Measurements from ENCODE around the gene C1orf116.

Gene C1orf116

DNA sequence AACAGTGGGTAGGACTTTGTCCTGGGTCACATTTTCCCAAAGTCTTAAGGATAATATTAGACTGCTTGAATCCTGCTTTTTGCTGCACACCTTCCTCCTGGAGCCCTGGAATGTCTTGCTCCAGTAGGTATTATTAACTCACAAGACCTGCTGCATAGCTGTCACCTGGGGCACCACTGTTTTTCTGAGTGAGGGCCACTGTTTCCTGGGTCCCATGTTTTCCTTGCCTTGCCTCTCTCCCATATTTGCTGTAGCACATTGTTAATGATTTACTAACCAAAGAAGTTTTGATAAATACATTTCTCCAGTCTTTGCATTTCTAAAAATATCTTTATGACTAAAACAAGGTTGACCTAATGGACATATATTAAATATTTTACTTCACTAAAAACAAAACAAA is 39.8 kb downstream of the C1orf116 start:
- TF ChIP-seq ZNF274 (IDR thresholded peaks at IDR 0.05; ENCODE audit: low read depth, low read length) = no peak
- H3K4me3 ChIP-seq (ENCODE audit: low read length) = no peak overlapping the region

DNA sequence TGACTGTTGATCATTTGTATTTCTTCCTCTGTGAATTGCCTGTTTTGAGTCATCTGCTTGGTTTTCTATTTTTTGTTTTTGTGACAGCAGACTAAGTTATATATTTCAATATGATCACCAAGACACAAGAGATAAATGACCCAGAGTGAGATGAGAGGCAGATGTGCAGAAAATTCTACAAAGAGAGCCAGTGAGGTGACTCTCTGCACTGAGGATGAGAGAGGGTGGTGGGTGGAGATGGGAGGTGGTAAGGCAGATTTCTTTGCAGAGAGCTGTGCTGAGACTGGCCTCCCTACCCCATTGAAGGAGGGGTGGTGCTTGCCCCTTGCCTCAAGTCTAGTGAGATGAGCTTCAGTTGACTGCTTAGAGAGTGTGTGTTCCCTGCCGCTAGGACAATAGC is 44.7 kb downstream of the C1orf116 start:
- H3K4me3 ChIP-seq (ENCODE audit: low read length) = no peak overlapping the region
- TF ChIP-seq ZNF274 (IDR thresholded peaks at IDR 0.05; ENCODE audit: low read depth, low read length) = no peak

DNA sequence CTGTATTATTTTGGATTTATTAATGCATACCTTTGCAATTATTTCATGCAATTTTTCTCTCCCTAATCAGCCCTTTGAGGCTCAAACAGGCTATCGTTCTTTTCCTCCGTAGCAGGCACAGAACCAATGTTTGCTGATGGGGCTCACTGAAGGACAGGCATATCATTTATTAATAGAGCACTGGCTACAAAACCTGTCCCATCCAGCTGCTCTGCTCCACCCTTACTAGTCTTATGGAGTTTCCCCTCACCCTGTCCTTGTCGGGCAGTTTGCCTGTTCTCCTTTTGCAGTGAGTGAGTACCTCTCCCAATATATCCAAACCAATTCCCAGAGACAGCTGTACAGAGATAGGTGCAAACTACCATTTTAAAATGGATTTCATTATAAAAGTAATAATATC is 45.7 kb downstream of the C1orf116 start:
- TF ChIP-seq ZNF274 (IDR thresholded peaks at IDR 0.05; ENCODE audit: low read depth, low read length) = no peak
- no peak overlapping the region for H3K4me3 ChIP-seq (ENCODE audit: low read length)

DNA sequence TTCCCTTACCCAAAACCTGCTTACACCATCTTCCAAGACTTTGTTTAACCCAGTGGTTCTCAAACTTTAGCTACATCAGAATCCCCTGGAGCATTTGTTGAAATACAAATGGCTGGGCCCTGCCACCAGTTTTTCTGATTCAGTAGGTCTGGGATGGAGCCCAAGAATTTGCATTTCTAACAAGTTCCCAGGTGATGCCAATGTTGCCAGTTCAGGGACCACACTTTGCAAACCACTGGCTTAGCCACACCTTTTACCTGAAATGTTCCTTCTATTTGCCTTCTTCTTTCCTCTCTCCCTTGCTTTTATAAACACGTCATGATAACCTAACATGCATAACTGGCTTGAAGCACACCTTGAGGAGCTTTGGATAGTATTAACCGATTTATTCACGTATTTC is 46.2 kb downstream of the C1orf116 start:
- no peak for TF ChIP-seq ZNF274 (IDR thresholded peaks at IDR 0.05; ENCODE audit: low read depth, low read length)
- H3K4me3 ChIP-seq (ENCODE audit: low read length) = no peak overlapping the region

- H3K4me3 ChIP-seq (ENCODE audit: low read length) = no peak overlapping the region
- no peak for TF ChIP-seq ZNF274 (IDR thresholded peaks at IDR 0.05; ENCODE audit: low read depth, low read length)
Measured at GRCh38 chr1:206985162-206985749, 47.3 kb downstream of the C1orf116 start.

- no peak for TF ChIP-seq ZNF274 (IDR thresholded peaks at IDR 0.05; ENCODE audit: low read depth, low read length)
Measured at GRCh38 chr1:206982216-206982615, 50.3 kb downstream of the C1orf116 start.

GRCh38 chr1:206979379-206980043 is 53.0 kb downstream of the C1orf116 start:
- no peak overlapping the region for H3K4me3 ChIP-seq (ENCODE audit: low read length)
- TF ChIP-seq ZNF274 (IDR thresholded peaks at IDR 0.05; ENCODE audit: low read depth, low read length) = no peak

More at GRCh38 chr1:206982216-206982615, 50.3 kb downstream of the C1orf116 start:
- H3K4me3 ChIP-seq (ENCODE audit: low read length) = no peak overlapping the region

DNA sequence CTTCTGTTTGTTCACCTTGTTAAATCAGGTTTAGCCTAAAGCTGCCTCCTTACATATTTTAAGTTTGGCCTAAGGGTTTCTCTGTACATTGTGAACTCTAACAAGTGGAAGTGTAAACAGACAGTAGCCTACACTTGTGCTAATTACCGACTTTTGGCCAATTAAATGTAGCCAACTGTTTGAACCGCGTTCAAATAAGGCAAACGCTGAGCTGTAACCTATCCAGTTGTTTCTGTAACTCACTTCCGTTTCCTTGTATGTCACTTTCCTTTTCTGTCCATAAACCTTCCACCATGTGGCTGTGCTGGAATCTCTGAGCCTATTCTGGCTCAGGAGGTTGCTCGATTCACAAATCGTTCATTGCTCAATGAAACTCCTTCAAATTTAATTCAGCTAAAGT is 54.3 kb downstream of the C1orf116 start:
- TF ChIP-seq ZNF274 (IDR thresholded peaks at IDR 0.05; ENCODE audit: low read depth, low read length) = no peak
- no peak overlapping the region for H3K4me3 ChIP-seq (ENCODE audit: low read length)

DNA sequence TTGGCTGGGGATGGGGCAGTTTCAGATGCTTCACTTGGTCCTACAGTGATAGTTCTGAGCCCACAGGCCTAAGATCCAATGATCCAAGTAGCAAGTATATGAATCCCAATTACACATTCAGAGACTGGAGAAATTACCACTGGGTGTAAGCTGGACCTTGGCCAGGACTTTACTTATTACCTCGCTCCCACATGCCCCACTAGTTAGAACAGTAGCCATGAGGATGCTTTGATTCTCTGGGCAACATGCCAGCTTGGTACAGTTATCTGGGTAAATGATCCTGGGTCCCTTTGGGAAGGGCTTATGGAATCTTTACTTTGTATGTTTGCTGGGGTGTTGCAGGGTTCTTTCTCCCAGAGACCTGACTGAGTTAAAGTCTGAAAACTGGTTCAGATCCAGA is 57.2 kb downstream of the C1orf116 start:
- no peak for TF ChIP-seq ZNF274 (IDR thresholded peaks at IDR 0.05; ENCODE audit: low read depth, low read length)

GRCh38 chr1:206974140-206974539 is 58.4 kb downstream of the C1orf116 start:
- TF ChIP-seq ZNF274 (IDR thresholded peaks at IDR 0.05; ENCODE audit: low read depth, low read length) = no peak
- no peak overlapping the region for H3K4me3 ChIP-seq (ENCODE audit: low read length)

More for the DNA sequence above, 57.2 kb downstream of the C1orf116 start:
- no peak overlapping the region for H3K4me3 ChIP-seq (ENCODE audit: low read length)

DNA sequence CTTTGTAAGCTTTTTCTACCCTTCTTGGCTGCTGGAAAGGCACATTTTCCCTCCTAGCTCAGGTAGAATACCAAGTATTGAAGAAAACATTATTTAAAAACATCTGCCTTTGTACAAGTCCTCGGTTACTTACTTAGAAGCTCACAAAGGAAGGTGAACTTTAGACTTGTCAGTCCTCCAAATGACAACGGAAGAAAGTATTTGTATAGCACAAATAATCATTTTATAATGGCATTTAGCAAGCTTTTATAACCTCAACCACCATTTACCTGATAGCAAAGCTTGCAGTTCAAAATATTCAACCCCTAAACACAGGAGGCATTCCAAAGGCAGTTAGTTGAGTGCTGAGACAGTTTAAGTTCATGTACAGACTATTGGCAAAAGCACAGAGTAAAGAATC is 59.8 kb downstream of the C1orf116 start:
- TF ChIP-seq ZNF274 (IDR thresholded peaks at IDR 0.05; ENCODE audit: low read depth, low read length) = no peak
- no peak overlapping the region for H3K4me3 ChIP-seq (ENCODE audit: low read length)

- no peak for TF ChIP-seq ZNF274 (IDR thresholded peaks at IDR 0.05; ENCODE audit: low read depth, low read length)
- H3K4me3 ChIP-seq (ENCODE audit: low read length) = no peak overlapping the region; the same call in 1 of the 2 replicates
Measured at GRCh38 chr1:206971029-206971655, 61.4 kb downstream of the C1orf116 start.

DNA sequence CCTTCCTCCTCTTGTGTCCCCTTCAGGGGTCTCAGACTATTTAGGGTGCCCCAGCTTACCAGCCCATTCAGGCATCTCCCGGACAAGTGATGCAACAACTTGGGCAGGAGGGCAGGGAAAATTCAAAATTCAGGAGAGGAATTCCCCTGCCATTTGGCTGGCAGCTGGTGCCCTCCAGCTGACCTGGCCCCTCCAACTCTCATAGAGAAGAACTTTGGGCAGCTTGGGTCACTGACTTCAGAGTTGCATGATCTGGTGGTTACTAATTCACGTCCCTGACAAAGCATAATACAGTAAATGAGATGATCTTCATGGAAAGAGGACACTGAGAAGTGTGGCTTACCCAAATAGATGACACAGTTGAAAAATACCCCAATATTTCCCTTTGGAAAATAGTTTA is 62.1 kb downstream of the C1orf116 start, which contains the start of gene FCAMR:
TSS of gene FCAMR (minus strand) at position 15 of the 400 bp plus-strand sequence. CDS start 335 bp downstream, outside the sequence.
- TF ChIP-seq ZNF274 (IDR thresholded peaks at IDR 0.05; ENCODE audit: low read depth, low read length) = no peak
- no peak within 1 kb of the TSS; the same call in 1 of the 2 replicates for H3K4me3 ChIP-seq (ENCODE audit: low read length)

DNA sequence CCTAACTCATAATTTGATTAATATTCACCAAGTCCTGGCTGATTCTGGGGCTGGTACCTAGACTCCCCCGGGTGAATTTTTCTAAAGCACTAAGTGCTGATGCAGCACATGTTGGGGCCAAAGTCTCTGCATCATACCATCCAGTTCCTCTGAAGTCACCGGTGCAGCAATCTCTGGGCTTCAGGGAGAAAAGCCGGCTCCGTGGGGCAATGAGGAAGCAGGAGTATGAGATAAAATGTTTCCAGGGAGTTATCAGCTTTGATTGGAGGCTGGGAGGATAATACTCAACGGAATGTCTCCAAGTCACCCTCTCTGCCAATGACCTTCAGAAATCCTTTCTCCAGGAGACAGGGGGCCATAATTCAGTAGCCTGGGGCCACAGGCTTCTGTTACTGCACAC is 63.5 kb downstream of the C1orf116 start:
- H3K4me3 ChIP-seq (ENCODE audit: low read length) = no peak overlapping the region
- no peak for TF ChIP-seq ZNF274 (IDR thresholded peaks at IDR 0.05; ENCODE audit: low read depth, low read length)
